MCF 10A (cell line): ENCODE data around the gene MRPL39. TPM values are rescaled to one million over a fixed set of nuclear protein-coding genes. Genes with fewer than 3 reads are reported as not detected.
A peak's percentile ranks its signal among the peaks of the same experiment; 100 is the strongest.

ENCODE experiments used
- BruUV-seq: library from RNA; stranded (reverse); fragments of 400-500 nt; replicated peaks from 2 replicates; lab custom pipeline; 2021; lab: Mats Ljungman, UMichigan
- CTCF ChIA-PET: fragments of 300-600 bp; sonication (Branson Sonifier 250); formaldehyde crosslinking; extraction: SDS; loops from one replicate; lab custom pipeline; 2021; ENCODE audit warnings: antibody characterized with exemption, inconsistent platforms; lab: Yijun Ruan, JAX
- POLR2A ChIA-PET: fragments of 300-600, 350-650 bp; sonication (Branson Sonifier 250); formaldehyde crosslinking; extraction: SDS; loops from one replicate; lab custom pipeline; 2020; ENCODE audit warnings: antibody characterized with exemption, inconsistent platforms; lab: Yijun Ruan, JAX
- DNase-seq: peaks from one replicate; pipeline ENCODE4 v3.0.0-alpha.2; 2018; ENCODE audit not compliant: unreplicated experiment
- H3K27ac Mint-ChIP-seq: one replicate; pipeline ENCODE4 v1.8.0; 2022; ENCODE audit warnings: mild to moderate bottlenecking, low read depth, mixed read lengths; ENCODE audit not compliant: unreplicated experiment
- H3K27me3 Mint-ChIP-seq: one replicate; pipeline ENCODE4 v1.8.0; 2022; ENCODE audit warnings: mixed read lengths; ENCODE audit not compliant: insufficient read depth, unreplicated experiment
- H3K36me3 Mint-ChIP-seq: one replicate; pipeline ENCODE4 v1.8.0; 2022; ENCODE audit warnings: mild to moderate bottlenecking, moderate library complexity, mixed read lengths; ENCODE audit not compliant: insufficient read depth, unreplicated experiment
- H3K4me1 Mint-ChIP-seq: one replicate; pipeline ENCODE4 v1.8.0; 2022; ENCODE audit warnings: mixed read lengths; ENCODE audit not compliant: insufficient read depth, unreplicated experiment
- H3K4me3 Mint-ChIP-seq: one replicate; pipeline ENCODE4 v1.8.0; 2022; ENCODE audit warnings: mild to moderate bottlenecking, moderate library complexity, mixed read lengths; ENCODE audit not compliant: unreplicated experiment
- H3K9me3 Mint-ChIP-seq: one replicate; pipeline ENCODE4 v1.8.0; 2022; ENCODE audit warnings: mixed read lengths; ENCODE audit not compliant: unreplicated experiment
- intact Hi-C: fragments of 100-400 bp; cut with micrococcal nuclease; formaldehyde crosslinking; loops from 2 replicates; pipeline ENCODE4 v1.14.1; 2022
- total RNA-seq: library from RNA; stranded (reverse); gene quantifications from 2 replicates; pipeline ENCODE4 v1.2.3, GENCODE V29; 2022
- TF ChIP-seq, protein P1 (sequence below): fragments of 200-600 bp; IDR thresholded peaks from one replicate; pipeline ENCODE4 v1.8.0; 2022; ENCODE audit warnings: antibody characterized with exemption, mild to moderate bottlenecking; ENCODE audit not compliant: unreplicated experiment

Gene MRPL39
- total RNA-seq, 1 experiment from 2014 or later = 37.1 TPM

DNA sequence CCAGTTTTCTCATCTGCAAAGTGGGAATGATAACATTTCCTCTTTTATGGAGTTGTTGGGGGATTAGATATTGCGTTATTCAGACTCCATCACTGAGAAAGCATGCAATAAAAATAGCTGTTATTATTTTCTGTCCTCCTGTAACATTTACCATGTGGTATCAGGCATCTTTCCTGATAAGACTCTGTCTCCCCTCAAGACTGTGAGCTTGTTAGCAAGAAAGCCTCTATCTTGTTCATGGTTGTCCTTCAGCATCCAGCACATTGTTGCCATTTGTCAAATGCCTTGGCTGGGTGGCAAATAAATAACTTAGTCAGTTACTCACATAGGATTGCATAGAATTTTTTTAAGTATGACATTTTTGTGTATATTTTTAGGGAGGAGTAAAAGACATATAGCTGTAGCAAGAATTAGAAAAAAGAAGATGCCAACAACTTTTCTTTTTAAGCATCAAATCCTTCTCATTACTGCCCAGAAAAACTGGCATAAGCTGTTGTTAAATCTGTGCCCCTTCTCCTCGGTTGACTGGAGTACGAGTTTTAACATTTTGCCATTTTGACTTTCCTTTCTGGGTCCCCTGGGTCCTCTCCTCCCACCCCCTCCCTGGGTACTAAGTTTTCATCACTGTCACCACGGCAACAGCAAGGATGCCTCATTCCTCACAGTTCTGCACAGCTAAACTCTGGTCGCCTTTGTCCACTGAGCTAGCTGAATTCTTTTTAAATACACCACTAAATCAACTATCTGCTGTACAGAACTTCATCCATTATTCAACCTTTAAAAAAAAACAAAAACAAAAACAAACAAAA lies 30.8 kb upstream of the MRPL39 start:
- Mint-ChIP-seq H3K27ac (no peak overlapping the region), H3K4me1 (peaks cover 15% of the 10 kb centered on the region), H3K27me3 (peaks cover 31% of the 10 kb centered on the region), H3K9me3 (no peaks in the 10 kb centered on the region), H3K4me3 (peak overlapping the region; percentile 67), H3K36me3 (no peaks in the 10 kb centered on the region)
- TF ChIP-seq, protein P1, sequence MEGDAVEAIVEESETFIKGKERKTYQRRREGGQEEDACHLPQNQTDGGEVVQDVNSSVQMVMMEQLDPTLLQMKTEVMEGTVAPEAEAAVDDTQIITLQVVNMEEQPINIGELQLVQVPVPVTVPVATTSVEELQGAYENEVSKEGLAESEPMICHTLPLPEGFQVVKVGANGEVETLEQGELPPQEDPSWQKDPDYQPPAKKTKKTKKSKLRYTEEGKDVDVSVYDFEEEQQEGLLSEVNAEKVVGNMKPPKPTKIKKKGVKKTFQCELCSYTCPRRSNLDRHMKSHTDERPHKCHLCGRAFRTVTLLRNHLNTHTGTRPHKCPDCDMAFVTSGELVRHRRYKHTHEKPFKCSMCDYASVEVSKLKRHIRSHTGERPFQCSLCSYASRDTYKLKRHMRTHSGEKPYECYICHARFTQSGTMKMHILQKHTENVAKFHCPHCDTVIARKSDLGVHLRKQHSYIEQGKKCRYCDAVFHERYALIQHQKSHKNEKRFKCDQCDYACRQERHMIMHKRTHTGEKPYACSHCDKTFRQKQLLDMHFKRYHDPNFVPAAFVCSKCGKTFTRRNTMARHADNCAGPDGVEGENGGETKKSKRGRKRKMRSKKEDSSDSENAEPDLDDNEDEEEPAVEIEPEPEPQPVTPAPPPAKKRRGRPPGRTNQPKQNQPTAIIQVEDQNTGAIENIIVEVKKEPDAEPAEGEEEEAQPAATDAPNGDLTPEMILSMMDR = no peak
- no TSS peak for BruUV-seq
- ChIA-PET CTCF (interaction anchor here (0.7 to 1.8 kb wide), 2 partner anchors 30 to 60 kb away, joined by 5 to 8 read pairs; no protein-coding TSS in a partner anchor), POLR2A (interaction anchor here (0.7 to 0.9 kb wide), 4 partner anchors 16 to 1026 kb away, joined by 4 to 6 read pairs (median 4); no protein-coding TSS in a partner anchor)
- intact Hi-C loops = no loop called here
- no peak for DNase-seq

DNA sequence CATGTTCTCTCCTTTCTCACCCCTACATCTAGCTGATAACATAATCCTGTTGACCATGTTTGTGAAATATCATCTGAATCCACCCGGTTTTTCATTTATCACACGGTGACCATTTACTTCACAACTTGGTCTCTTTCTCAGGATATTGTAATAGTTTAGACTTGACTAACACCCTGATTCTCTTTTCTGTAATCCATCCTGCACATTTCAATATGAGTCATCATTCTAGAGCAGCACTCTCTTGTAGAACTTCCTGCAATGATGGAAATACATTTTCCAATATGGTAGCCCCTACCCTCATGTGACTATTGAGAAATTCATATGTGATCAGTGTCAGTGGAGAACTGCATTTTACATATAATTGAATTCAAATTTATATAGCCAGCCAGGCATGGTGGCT lies 29.4 kb upstream of the MRPL39 start:
- H3K4me3 Mint-ChIP-seq = no peak overlapping the region
- no peaks in the 10 kb centered on the region for H3K9me3 Mint-ChIP-seq
- H3K27ac Mint-ChIP-seq = no peak overlapping the region
- TF ChIP-seq, protein P1 = no peak
- no peaks in the 10 kb centered on the region for H3K36me3 Mint-ChIP-seq
- H3K27me3 Mint-ChIP-seq = peaks cover 31% of the 10 kb centered on the region
- ChIA-PET POLR2A (interaction anchor here (1.0 kb wide), 1 partner anchor 28 kb away, joined by 3 read pairs; no protein-coding TSS in a partner anchor), CTCF (interaction anchor here (0.7 to 1.6 kb wide), 3 partner anchors 10 to 35 kb away, joined by 4 to 6 read pairs (median 5); no protein-coding TSS in a partner anchor)
- no peak for DNase-seq
- peaks cover 15% of the 10 kb centered on the region for H3K4me1 Mint-ChIP-seq
- intact Hi-C loops = no loop called here
- BruUV-seq = no TSS peak

DNA sequence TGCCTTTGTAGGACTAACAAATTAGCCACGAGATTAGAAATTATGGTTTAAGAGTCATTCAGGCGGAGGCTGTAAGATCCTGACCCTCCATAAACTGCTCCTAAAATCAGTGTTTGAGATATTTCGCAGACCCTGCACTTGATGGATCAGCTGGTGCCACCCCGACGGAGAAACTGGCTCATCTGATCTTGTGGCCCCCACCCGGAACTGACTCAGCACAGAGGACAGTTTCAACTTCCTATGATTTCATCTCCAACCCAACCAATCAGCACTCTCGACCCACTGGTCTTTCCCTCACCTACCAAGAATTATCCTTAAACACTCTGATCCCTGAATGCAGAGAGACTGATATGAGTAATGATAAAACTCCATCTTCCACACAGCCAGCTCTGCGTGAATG lies 28.0 kb upstream of the MRPL39 start:
- peaks cover 19% of the 10 kb centered on the region for H3K27me3 Mint-ChIP-seq
- TF ChIP-seq, protein P1 = no peak
- no peak for DNase-seq
- intact Hi-C loops = no loop called here
- H3K9me3 Mint-ChIP-seq = no peaks in the 10 kb centered on the region
- BruUV-seq = no TSS peak
- no peaks in the 10 kb centered on the region for H3K36me3 Mint-ChIP-seq
- ChIA-PET POLR2A (no interaction called here), CTCF (interaction anchor here (1.6 kb wide), 1 partner anchor 27 kb away, joined by 5 read pairs; no protein-coding TSS in a partner anchor)
- no peak overlapping the region for H3K4me3 Mint-ChIP-seq
- H3K27ac Mint-ChIP-seq = no peak overlapping the region
- peaks cover 8% of the 10 kb centered on the region for H3K4me1 Mint-ChIP-seq

DNA sequence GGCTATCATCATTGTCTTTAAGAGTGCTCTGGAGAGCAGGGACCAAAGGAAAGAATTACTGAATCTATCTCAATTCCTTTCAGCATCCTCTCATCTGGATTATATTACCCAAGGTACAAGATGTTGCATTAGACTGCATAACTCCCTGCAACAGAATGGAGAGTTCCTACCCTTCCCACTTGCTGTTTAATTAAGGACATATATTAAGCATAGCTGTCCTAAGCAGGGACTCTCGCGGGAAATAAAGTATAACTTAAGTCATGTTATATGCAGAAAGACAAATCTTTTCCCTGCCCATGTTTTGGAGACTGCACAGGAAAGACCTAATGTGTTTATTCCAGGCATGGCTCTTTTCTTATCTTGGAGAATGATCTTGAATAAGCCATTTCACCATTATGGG lies 25.0 kb upstream of the MRPL39 start:
- no peaks in the 10 kb centered on the region for H3K4me1 Mint-ChIP-seq
- intact Hi-C loops = no loop called here
- no peaks in the 10 kb centered on the region for H3K27me3 Mint-ChIP-seq
- H3K27ac Mint-ChIP-seq = no peak overlapping the region
- TF ChIP-seq, protein P1 = no peak
- POLR2A ChIA-PET = no interaction called here
- H3K36me3 Mint-ChIP-seq = no peaks in the 10 kb centered on the region
- no peak for DNase-seq
- no peak overlapping the region for H3K4me3 Mint-ChIP-seq
- no TSS peak for BruUV-seq
- H3K9me3 Mint-ChIP-seq = no peaks in the 10 kb centered on the region
- CTCF ChIA-PET = interaction anchor here (0.7 kb wide), 1 partner anchor 24 kb away, joined by 3 read pairs; no protein-coding TSS in a partner anchor
